T-helper 2 cell treated with Interferon-gamma antibody and Interleukin-4, amounts not matched to agents 5 μg/mL and 100 μg/mL, for 36 hours (primary cell): ENCODE measurements around the gene MYEOV.
A peak's percentile ranks its signal among the peaks of the same experiment; 100 is the strongest.

Source experiments
- DNase-seq: peaks from one replicate; pipeline ENCODE4 v3.0.0; 2021; ENCODE audit warnings: low spot score
- H3K27ac Mint-ChIP-seq: one replicate; pipeline ENCODE4 v1.8.0; 2021; ENCODE audit warnings: mild to moderate bottlenecking, mixed read lengths
- H3K27me3 Mint-ChIP-seq: one replicate; pipeline ENCODE4 v1.8.0; 2021; ENCODE audit warnings: low read depth, mixed read lengths
- H3K36me3 Mint-ChIP-seq: one replicate; pipeline ENCODE4 v1.8.0; 2021; ENCODE audit warnings: low read depth, mixed read lengths
- H3K4me1 Mint-ChIP-seq: one replicate; pipeline ENCODE4 v1.8.0; 2021; ENCODE audit warnings: low read depth, mixed read lengths
- H3K4me3 Mint-ChIP-seq: one replicate; pipeline ENCODE4 v1.8.0; 2022; ENCODE audit warnings: mild to moderate bottlenecking, moderate library complexity, mixed read lengths
- H3K9me3 Mint-ChIP-seq: one replicate; pipeline ENCODE4 v1.8.0; 2021; ENCODE audit warnings: mixed read lengths

Gene MYEOV

GRCh38 chr11:69307421-69307820 lies 13.5 kb downstream of the MYEOV start:
- Mint-ChIP-seq H3K27me3 (no peaks in the 10 kb centered on the region), H3K4me1 (peaks cover 17% of the 10 kb centered on the region), H3K4me3 (no peak overlapping the region), H3K27ac (no peak overlapping the region), H3K36me3 (no peaks in the 10 kb centered on the region), H3K9me3 (no peaks in the 10 kb centered on the region)
- DNase-seq = no peak

- no peak overlapping the region for H3K27ac Mint-ChIP-seq
- DNase-seq = no peak
- H3K4me1 Mint-ChIP-seq = peaks cover 15% of the 10 kb centered on the region
- no peak overlapping the region for H3K4me3 Mint-ChIP-seq
- H3K27me3 Mint-ChIP-seq = no peaks in the 10 kb centered on the region
- H3K9me3 Mint-ChIP-seq = no peaks in the 10 kb centered on the region
- no peaks in the 10 kb centered on the region for H3K36me3 Mint-ChIP-seq
Observed at GRCh38 chr11:69307871-69308431, 14.0 kb downstream of the MYEOV start.

GRCh38 chr11:69308491-69308911 lies 14.5 kb downstream of the MYEOV start:
- Mint-ChIP-seq H3K36me3 (no peaks in the 10 kb centered on the region), H3K4me3 (no peak overlapping the region), H3K4me1 (peaks cover 14% of the 10 kb centered on the region), H3K9me3 (no peaks in the 10 kb centered on the region), H3K27me3 (no peaks in the 10 kb centered on the region), H3K27ac (no peak overlapping the region)
- DNase-seq = no peak

GRCh38 chr11:69308936-69309615 lies 15.1 kb downstream of the MYEOV start:
- no peaks in the 10 kb centered on the region for H3K9me3 Mint-ChIP-seq
- no peaks in the 10 kb centered on the region for H3K27me3 Mint-ChIP-seq
- no peaks in the 10 kb centered on the region for H3K36me3 Mint-ChIP-seq
- no peak for DNase-seq
- H3K4me3 Mint-ChIP-seq = no peak overlapping the region
- H3K27ac Mint-ChIP-seq = no peak overlapping the region
- H3K4me1 Mint-ChIP-seq = peaks cover 14% of the 10 kb centered on the region

- peaks cover 14% of the 10 kb centered on the region for H3K4me1 Mint-ChIP-seq
- H3K9me3 Mint-ChIP-seq = no peaks in the 10 kb centered on the region
- no peak overlapping the region for H3K27ac Mint-ChIP-seq
- no peaks in the 10 kb centered on the region for H3K27me3 Mint-ChIP-seq
- no peaks in the 10 kb centered on the region for H3K36me3 Mint-ChIP-seq
- no peak for DNase-seq
- H3K4me3 Mint-ChIP-seq = no peak overlapping the region
Observed at GRCh38 chr11:69309631-69310280, 15.8 kb downstream of the MYEOV start.

- H3K27me3 Mint-ChIP-seq = no peaks in the 10 kb centered on the region
- no peak overlapping the region for H3K4me3 Mint-ChIP-seq
- H3K27ac Mint-ChIP-seq = peak overlapping the region; percentile 5
- H3K36me3 Mint-ChIP-seq = no peaks in the 10 kb centered on the region
- DNase-seq = no peak
- H3K4me1 Mint-ChIP-seq = peaks cover 14% of the 10 kb centered on the region
- H3K9me3 Mint-ChIP-seq = no peaks in the 10 kb centered on the region
Observed at GRCh38 chr11:69310351-69310750, 16.4 kb downstream of the MYEOV start.

- H3K4me1 Mint-ChIP-seq = peaks cover 14% of the 10 kb centered on the region
- peak overlapping the region; percentile 76 for H3K27ac Mint-ChIP-seq
- H3K4me3 Mint-ChIP-seq = peak overlapping the region; percentile 40
- DNase-seq = peak; percentile 61
- no peaks in the 10 kb centered on the region for H3K36me3 Mint-ChIP-seq
- no peaks in the 10 kb centered on the region for H3K9me3 Mint-ChIP-seq
- H3K27me3 Mint-ChIP-seq = no peaks in the 10 kb centered on the region
Observed at GRCh38 chr11:69310934-69311766, 17.2 kb downstream of the MYEOV start.

- Mint-ChIP-seq H3K4me3 (peak overlapping the region; percentile 40), H3K9me3 (no peaks in the 10 kb centered on the region), H3K27me3 (no peaks in the 10 kb centered on the region), H3K27ac (peak overlapping the region; percentile 76), H3K4me1 (peaks cover 14% of the 10 kb centered on the region), H3K36me3 (no peaks in the 10 kb centered on the region)
- no peak for DNase-seq
Observed at GRCh38 chr11:69311767-69312385, 17.9 kb downstream of the MYEOV start.

GRCh38 chr11:69312453-69313404 lies 18.8 kb downstream of the MYEOV start:
- no peak overlapping the region for H3K4me3 Mint-ChIP-seq
- H3K27me3 Mint-ChIP-seq = no peaks in the 10 kb centered on the region
- no peak for DNase-seq
- no peaks in the 10 kb centered on the region for H3K9me3 Mint-ChIP-seq
- peak overlapping the region; percentile 22 for H3K27ac Mint-ChIP-seq
- peaks cover 17% of the 10 kb centered on the region for H3K4me1 Mint-ChIP-seq
- H3K36me3 Mint-ChIP-seq = no peaks in the 10 kb centered on the region

- peaks cover 18% of the 10 kb centered on the region for H3K4me1 Mint-ChIP-seq
- no peaks in the 10 kb centered on the region for H3K36me3 Mint-ChIP-seq
- H3K9me3 Mint-ChIP-seq = peaks cover 6% of the 10 kb centered on the region
- DNase-seq = no peak
- H3K27me3 Mint-ChIP-seq = no peaks in the 10 kb centered on the region
- H3K4me3 Mint-ChIP-seq = no peak overlapping the region
- H3K27ac Mint-ChIP-seq = no peak overlapping the region
Observed at GRCh38 chr11:69313992-69314391, 20.0 kb downstream of the MYEOV start.

GRCh38 chr11:69314555-69314954 lies 20.6 kb downstream of the MYEOV start:
- Mint-ChIP-seq H3K27me3 (no peaks in the 10 kb centered on the region), H3K4me1 (peaks cover 18% of the 10 kb centered on the region), H3K27ac (no peak overlapping the region)

GRCh38 chr11:69316956-69317355 lies 23.0 kb downstream of the MYEOV start:
- H3K4me1 Mint-ChIP-seq = peaks cover 9% of the 10 kb centered on the region
- H3K36me3 Mint-ChIP-seq = no peaks in the 10 kb centered on the region
- H3K27ac Mint-ChIP-seq = peak overlapping the region; percentile 13
- no peak for DNase-seq
- no peak overlapping the region for H3K4me3 Mint-ChIP-seq
- H3K27me3 Mint-ChIP-seq = no peaks in the 10 kb centered on the region
- peaks cover 9% of the 10 kb centered on the region for H3K9me3 Mint-ChIP-seq

More at GRCh38 chr11:69314555-69314954, 20.6 kb downstream of the MYEOV start:
- H3K4me3 Mint-ChIP-seq = no peak overlapping the region
- no peak for DNase-seq
- H3K36me3 Mint-ChIP-seq = no peaks in the 10 kb centered on the region
- peaks cover 9% of the 10 kb centered on the region for H3K9me3 Mint-ChIP-seq
